Right cardiac atrium (tissue), 5 donors: Measurements from ENCODE around the gene SCRT2. TPM values are rescaled to one million over a fixed set of nuclear protein-coding genes. Genes with fewer than 3 reads are reported as not detected.

ENCODE experiments used
- ATAC-seq, 2 donors: fragments of 200-7000 bp; cut with Tn5 transposase; one replicate each; pipeline versions ENCODE4 v1.8.0 to v1.9.1; 2020; ENCODE audit warnings: moderate library complexity in 2 of 2, mild to moderate bottlenecking in 1 of 2
- DNase-seq, 3 donors: peaks; one replicate each; pipeline ENCODE4 v3.0.0-alpha.2; 2020
- H3K27ac ChIP-seq: one replicate; pipeline ENCODE4 v1.5.1; 2013; ENCODE audit warnings: mild to moderate bottlenecking, low read length, control low read depth, moderate library complexity
- H3K27me3 ChIP-seq: one replicate; pipeline ENCODE4 v1.6.1; 2013; ENCODE audit not compliant: control insufficient read depth, insufficient read depth
- H3K4me1 ChIP-seq: one replicate; pipeline ENCODE4 v1.6.1; 2013; ENCODE audit warnings: low read length; ENCODE audit not compliant: control insufficient read depth, insufficient read depth
- H3K4me3 ChIP-seq: one replicate; pipeline ENCODE4 v1.5.1; 2013; ENCODE audit warnings: low read length, control low read depth
- H3K9me3 ChIP-seq: one replicate; pipeline ENCODE4 v1.6.1; 2013; ENCODE audit warnings: low read length; ENCODE audit not compliant: control insufficient read depth
- WGBS: extraction: QIAGEN DNeasy Blood & Tissue Kit; methylation state at CpG from one replicate; pipeline ENCODE4 v1.1.7; 2013; 5-methylcytosine and 5-hydroxymethylcytosine counted together
- intact Hi-C, 4 donors: fragments of 100-400 bp; cut with DNase I; formaldehyde crosslinking; loops; one replicate each; pipeline versions ENCODE4 v1.11.0 to v1.14.0; 2022 to 2023
- polyA plus RNA-seq: library from polyadenylated mRNA; stranded (reverse); fragments of 200-250 nt; gene quantifications from one replicate; pipeline ENCODE4 v1.2.3, GENCODE V29; 2013
- total RNA-seq, 4 donors: library from RNA; stranded (reverse); fragmentation: NEBNext Ultra II Directional; extraction: Animal tissue kit (Norgen Biotek cat#: 25700); gene quantifications; one replicate each; pipeline ENCODE4 v1.2.1, GENCODE V29; 2021
- donor health status: healthy with polysubstance abuse.
- donor health status: DM: no; HTN: yes; CAD: no.
- donor health status: DM: no; HTN: no; CAD: no.
- donor health status: DM: no; HTN: yes; CAD: no; lungs with severe emphysema.
- donor health status: DM: yes; HTN: yes; CAD: no.

SCRT2 gene
- total and polyA plus RNA-seq, 5 donors, result not detected

DNA sequence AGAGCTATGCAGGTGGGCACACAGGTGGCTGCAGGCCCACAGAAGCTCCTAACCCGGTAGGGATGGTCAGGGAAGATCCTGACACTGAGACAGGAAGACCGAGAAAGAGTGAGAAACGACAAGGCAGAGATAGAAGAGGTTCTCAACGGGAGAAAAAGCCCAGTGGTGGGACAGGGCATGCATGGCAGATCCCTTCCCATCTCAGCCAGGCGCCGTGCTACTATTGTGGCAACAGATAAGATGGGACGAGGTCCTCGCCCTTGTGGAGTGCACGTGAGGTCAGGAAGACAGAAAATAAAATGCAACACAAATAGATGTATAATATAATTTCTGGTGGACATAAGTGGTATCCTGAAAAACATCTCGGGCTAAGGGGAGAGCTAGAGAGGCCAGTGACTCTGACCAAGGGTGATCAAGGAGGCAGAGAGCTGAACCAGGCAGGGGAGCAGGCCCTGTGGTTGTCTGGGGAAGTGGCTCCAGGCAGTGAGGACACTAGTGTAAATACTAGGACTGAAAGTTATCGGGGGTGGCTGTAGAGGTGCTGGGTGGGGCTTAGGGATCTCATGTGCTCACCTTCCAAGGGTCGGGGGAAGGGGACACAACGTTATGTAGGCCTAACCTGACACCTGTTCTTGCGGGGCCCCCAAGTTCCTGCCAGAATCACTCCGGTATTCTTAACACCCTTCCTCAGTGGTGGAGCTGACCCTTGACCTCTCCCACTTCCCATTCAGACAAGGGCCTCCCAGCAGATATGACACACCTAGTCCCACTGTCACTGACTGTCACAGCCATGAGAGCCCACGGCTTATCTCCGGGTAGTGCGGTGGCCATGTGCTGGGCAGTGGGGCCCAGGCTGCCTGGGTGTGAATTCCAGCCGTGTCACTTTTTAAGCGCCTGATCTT lies 23.6 kb downstream of the SCRT2 start:
- Histone ChIP-seq H3K27me3 (no peaks in the 10 kb centered on the region), H3K27ac (peak overlapping the region; percentile 96), H3K4me3 (peak overlapping the region; percentile 82), H3K9me3 (peaks cover 3% of the 10 kb centered on the region), H3K4me1 (peaks cover 9% of the 10 kb centered on the region)
- WGBS, result 47% methylated on average over 20 of the region's 20 CpGs
- DNase-seq (peak in 1 of 3 donors; percentile 58), ATAC-seq (peak; percentile 40 to 56)
- intact Hi-C loops, result loop anchor here (2.0 to 10.0 kb wide), 4 partner anchors 73 to 297 kb away; no protein-coding TSS in a partner anchor

DNA sequence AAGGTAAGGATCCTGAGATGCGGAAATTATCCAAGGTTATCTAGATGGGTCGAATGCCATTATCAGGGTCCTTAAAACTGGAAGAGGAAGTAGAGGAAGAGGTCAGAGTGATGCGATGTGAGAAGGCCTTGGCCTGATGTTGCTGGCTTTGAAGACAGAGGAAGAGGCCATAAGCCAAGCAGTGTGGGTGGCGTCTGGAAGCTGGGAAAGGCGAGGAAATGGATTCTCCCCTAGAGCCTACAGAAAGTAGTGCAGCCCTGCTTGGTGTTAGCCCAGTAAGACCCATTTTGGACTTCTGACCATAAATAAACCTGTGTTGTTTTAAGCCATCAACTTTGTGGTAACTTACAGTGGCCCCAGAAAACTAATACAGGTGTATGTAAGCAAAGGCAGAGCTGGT lies 24.6 kb downstream of the SCRT2 start:
- WGBS, result 51% methylated on average over 5 of the region's 5 CpGs
- DNase-seq (no peak), ATAC-seq (no peak)
- peaks cover 3% of the 10 kb centered on the region for H3K9me3 ChIP-seq
- H3K27me3 ChIP-seq, result no peaks in the 10 kb centered on the region
- H3K27ac ChIP-seq, result no peak overlapping the region
- peaks cover 9% of the 10 kb centered on the region for H3K4me1 ChIP-seq
- H3K4me3 ChIP-seq, result no peak overlapping the region
- intact Hi-C loops, result loop anchor here (5.0 to 10.0 kb wide), 3 partner anchors 74 to 296 kb away; no protein-coding TSS in a partner anchor

DNA sequence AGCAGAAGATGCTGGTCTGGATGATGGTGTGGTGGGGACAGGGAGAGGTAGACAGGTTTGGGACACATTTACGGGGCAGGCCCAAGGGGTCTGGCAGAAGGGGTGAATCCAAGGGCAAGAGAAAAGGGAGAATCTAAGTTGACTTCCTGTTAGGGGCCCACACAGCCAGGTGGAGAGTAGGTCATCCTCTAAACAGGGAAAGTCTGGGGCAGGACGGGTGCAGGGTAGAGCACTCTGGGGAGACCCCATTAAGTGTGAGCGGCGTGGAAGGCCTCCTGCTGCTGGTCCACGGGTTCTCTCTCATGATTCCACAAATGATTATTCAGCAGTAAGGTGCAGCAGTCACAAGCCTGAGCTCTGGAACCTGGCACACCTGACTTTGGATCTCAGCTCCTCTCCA lies 25.3 kb downstream of the SCRT2 start:
- Histone ChIP-seq H3K27ac (no peak overlapping the region), H3K27me3 (no peaks in the 10 kb centered on the region), H3K4me1 (peaks cover 9% of the 10 kb centered on the region), H3K4me3 (no peak overlapping the region), H3K9me3 (peaks cover 3% of the 10 kb centered on the region)
- 91% methylated on average over 5 of the region's 5 CpGs for WGBS
- DNase-seq (no peak), ATAC-seq (no peak)
- intact Hi-C loops, result loop anchor here (5.0 to 10.0 kb wide), 3 partner anchors 75 to 295 kb away; no protein-coding TSS in a partner anchor

DNA sequence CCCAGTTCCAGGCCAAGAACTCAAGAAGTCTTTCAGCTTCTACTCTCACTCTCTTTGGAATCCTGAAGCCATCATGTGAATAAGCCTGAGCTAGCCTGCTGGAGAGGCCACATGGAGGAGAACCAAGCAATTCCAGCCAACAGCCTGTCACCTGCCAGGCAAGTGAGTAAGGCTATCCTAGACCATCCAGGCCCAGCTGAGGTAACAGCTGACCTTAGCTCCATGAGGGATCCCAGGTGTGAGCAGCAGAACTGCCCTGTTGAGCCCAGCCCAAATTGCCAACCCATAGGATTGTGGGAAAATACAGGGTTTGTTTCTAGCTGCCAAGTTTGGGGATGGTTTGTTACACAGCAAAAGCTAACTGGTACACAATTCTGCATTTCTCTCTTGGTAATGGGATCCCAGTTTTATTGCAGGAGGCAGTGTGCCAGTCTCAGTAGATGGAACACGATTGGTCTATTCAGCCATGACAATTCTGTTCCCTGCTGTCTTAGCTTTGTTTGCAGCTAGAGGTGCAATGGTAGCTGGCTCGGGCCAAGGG lies 28.1 kb downstream of the SCRT2 start:
- intact Hi-C loops, result loop anchor here in 2 of 4 donors (2.0 to 5.0 kb wide), 2 partner anchors 85 to 87 kb away; no protein-coding TSS in a partner anchor
- peaks cover 5% of the 10 kb centered on the region for H3K4me1 ChIP-seq
- no peak for ATAC-seq
- H3K27ac ChIP-seq, result no peak overlapping the region
- H3K27me3 ChIP-seq, result no peaks in the 10 kb centered on the region
- peaks cover 3% of the 10 kb centered on the region for H3K9me3 ChIP-seq
- no peak for DNase-seq
- WGBS, result 89% methylated on average over 2 of the region's 2 CpGs
- H3K4me3 ChIP-seq, result no peak overlapping the region

DNA sequence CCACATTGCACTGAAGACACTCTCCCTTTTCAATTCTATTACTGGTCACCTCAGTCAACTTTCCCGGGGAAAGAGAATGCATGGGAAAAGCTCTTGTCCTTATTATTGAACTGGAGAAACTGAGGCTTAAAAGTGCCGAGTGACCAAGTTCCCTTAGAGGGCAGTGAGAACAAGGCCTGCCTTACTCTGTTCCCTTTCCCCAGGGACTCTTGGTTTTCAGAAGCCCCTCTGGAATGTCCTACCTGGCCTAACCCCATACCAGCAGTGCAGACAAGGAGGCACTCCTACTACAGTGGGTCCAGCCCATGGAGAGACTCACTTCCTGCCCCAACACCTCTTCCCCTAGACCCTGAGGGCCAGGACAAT lies 28.8 kb downstream of the SCRT2 start:
- H3K27me3 ChIP-seq, result no peaks in the 10 kb centered on the region
- no peak overlapping the region for H3K4me3 ChIP-seq
- no peak for DNase-seq
- ATAC-seq, result no peak
- H3K4me1 ChIP-seq, result peaks cover 2% of the 10 kb centered on the region
- peaks cover 3% of the 10 kb centered on the region for H3K9me3 ChIP-seq
- no peak overlapping the region for H3K27ac ChIP-seq
- WGBS, result 92% methylated on average over 2 of the region's 2 CpGs
- intact Hi-C loops, result loop anchor here in 2 of 4 donors (2.0 to 5.0 kb wide), 2 partner anchors 85 to 86 kb away; no protein-coding TSS in a partner anchor

DNA sequence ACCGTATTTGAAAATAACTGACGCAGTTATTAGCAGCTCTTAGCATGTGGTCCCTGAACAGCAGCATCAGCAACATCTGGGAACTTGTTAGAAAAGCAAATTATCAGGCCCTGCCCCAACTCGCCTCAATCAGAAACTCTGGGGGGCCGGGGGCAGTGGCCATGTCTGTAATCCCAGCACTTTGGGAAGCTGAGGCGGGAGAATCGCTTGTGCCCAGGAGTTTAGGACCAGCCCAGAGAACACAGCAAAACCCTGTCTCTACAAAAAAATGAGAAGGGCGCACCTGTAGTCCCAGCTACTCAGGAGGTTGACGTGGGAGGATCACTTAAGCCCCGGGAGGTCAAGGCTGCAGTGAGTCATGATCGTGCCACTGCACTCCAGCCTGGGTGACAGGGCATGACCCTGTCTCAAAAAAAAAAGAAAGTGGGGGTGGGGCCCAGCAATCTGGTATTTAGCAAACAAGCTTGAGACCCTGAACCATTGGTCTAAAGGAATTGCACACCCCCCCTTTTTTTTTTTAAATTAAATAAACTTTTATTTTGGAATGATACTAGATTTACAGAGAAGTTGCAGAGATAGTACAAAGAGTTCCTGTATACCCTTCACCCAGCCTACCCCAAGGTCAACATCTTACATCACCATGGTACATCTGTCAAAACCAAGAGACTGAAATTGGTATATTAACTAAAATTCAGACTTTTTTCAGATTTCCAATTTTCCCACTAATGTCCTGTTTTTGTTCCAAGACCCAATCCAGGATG lies 29.3 kb downstream of the SCRT2 start:
- intact Hi-C loops, result loop anchor here in 2 of 4 donors (2.0 to 5.0 kb wide), 2 partner anchors 84 to 85 kb away; no protein-coding TSS in a partner anchor
- H3K9me3 ChIP-seq, result peaks cover 3% of the 10 kb centered on the region
- DNase-seq (no peak), ATAC-seq (no peak)
- no peak overlapping the region for H3K4me3 ChIP-seq
- no peaks in the 10 kb centered on the region for H3K4me1 ChIP-seq
- no peaks in the 10 kb centered on the region for H3K27me3 ChIP-seq
- H3K27ac ChIP-seq, result no peak overlapping the region
- 80% methylated on average over 10 of the region's 10 CpGs for WGBS

DNA sequence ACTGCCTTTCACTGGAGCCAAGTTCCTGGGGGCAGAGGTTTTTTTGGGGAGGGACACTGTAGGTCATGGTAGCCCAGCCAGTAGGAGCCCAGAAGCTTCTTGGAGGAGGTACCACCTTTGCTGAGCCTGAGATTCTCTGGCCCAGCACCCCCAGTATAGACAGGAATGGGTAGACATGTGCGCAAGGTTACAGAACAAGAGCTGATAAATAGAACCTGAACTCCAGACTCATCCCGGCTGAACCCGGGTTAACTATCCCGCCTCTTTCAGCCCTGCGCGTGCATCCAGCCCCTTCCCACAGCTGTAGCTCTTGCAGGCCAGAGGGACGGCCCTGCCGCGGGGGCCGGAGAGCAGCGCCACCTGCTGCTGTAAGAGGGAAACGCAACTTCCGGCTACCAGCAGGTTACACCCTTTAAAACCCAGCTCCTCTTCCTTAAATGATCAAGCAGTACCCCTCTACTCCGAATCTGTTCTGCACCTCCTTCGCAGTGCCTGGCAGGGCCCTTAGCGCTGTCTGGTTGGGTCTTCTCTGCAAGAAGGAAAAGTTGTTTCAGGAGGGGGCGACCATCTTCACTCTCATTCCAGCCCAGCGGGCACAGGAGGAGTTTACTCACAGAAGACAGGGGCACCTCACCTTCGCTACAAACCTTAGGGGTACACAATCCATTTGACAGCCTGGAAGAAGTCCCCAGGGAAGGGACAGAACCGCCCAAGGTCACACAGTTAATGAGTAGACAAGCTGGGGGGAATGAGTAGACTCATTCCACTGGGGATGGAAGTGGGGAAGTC lies 30.1 kb downstream of the SCRT2 start:
- H3K27ac ChIP-seq, result peak overlapping the region; percentile 50
- no peaks in the 10 kb centered on the region for H3K27me3 ChIP-seq
- DNase-seq (peak; percentile 64 to 91 (median 88)), ATAC-seq (peak; percentile 66 to 80)
- H3K9me3 ChIP-seq, result peaks cover 3% of the 10 kb centered on the region
- intact Hi-C loops, result loop anchor here (2.0 to 5.0 kb wide), 3 partner anchors 83 to 85 kb away; no protein-coding TSS in a partner anchor
- H3K4me1 ChIP-seq, result no peaks in the 10 kb centered on the region
- 16% methylated on average over 20 of the region's 20 CpGs for WGBS
- H3K4me3 ChIP-seq, result no peak overlapping the region

DNA sequence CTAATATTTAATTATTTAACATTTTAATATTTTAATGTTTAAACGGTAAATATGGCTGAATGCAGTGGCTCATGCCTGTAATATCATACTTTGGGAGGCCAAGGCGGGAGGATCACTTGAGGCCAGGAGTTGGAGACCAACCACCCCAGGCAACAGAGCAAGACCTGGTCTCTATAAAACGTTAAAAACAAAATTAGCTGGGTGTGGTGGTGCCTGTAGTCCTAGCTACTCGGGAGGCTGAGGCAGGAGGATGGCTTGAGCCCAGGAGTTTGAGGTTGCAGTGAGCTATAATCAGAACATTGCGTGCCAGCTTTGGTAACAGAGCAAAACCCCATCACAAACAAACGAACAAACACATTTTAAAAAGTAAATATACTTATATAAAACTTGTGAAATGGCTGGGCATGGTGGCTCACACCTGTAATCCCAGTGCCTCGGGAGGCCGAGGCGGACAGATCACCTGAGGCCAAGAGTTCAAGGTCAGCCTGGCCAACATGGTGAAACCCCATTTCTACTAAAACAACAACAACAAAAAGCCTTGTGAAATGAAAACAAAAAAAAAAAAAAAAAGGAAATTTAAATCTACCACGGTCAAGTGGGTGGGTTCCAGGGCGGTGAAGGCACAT lies 30.8 kb downstream of the SCRT2 start:
- intact Hi-C loops, result loop anchor here in 3 of 4 donors (2.0 to 5.0 kb wide), 3 partner anchors 82 to 84 kb away; no protein-coding TSS in a partner anchor
- Histone ChIP-seq H3K9me3 (peaks cover 3% of the 10 kb centered on the region), H3K4me3 (no peak overlapping the region), H3K27me3 (no peaks in the 10 kb centered on the region), H3K4me1 (no peaks in the 10 kb centered on the region), H3K27ac (peak overlapping the region; percentile 50)
- no peak for ATAC-seq
- DNase-seq, result no peak
- 75% methylated on average over 11 of the region's 11 CpGs for WGBS

DNA sequence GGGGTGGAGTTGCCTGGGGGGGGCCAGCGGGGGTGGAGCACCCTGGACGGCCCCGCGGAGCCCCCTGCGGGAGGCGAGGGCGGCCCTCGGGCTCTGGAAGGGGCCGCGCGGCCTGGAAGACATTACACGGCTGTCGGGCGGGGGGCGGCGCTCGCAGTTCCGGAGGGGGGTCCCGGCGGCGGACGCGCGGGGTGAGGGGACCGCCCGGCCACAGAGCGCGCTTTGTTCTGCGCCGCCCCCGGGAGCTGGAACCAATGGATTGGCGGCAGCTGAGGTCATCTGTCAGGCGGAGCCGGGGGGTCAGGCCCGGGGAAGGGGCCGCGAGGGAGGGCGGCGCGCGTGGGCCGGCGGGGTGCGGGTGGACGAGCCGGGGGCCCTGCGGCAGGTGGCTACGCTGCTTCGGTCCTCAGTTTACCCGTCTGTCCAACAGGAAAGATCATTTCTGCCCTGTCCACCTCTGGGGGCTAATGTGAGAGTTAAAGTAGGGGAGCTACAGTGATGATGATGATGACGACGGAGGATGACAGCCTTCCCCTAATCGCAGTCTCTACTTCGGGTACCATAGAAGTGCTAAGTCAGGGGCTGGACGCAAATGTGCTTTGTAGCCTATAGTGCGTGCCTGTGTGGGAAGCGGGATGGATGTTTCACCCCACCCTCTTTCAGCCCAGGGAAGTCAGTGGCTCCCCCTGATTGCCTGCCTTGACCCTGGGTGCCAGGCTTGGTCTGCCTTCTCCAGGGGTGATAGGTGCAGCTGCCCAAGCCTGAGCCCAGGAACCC lies 33.0 kb downstream of the SCRT2 start:
- ATAC-seq, result peak; percentile 61 to 67

More for the DNA sequence above, 33.0 kb downstream of the SCRT2 start:
- peaks cover under 1% of the 10 kb centered on the region for H3K9me3 ChIP-seq
- no peaks in the 10 kb centered on the region for H3K4me1 ChIP-seq
- intact Hi-C loops, result no loop called here
- H3K27me3 ChIP-seq, result no peaks in the 10 kb centered on the region
- peak overlapping the region; percentile 69 for H3K4me3 ChIP-seq
- H3K27ac ChIP-seq, result peak overlapping the region; percentile 55
- DNase-seq, result peak; percentile 48 to 85 (median 77)
- 4% methylated on average over 57 of the region's 57 CpGs for WGBS
